K562 (cell line): Measurements from ENCODE around the gene RAE1. TPM values are rescaled to one million over a fixed set of nuclear protein-coding genes. Genes with fewer than 3 reads are reported as not detected.

Experiments
- ATAC-seq: fragments of 200-7000 bp; cut with Tn5 transposase; 3 replicates; pipeline ENCODE4 v1.9.1; 2020; ENCODE audit warnings: moderate library complexity
- BruUV-seq: library from RNA; stranded (reverse); fragments of 400-500 nt; replicated peaks from 2 replicates; lab custom pipeline; 2021; lab: Mats Ljungman, UMichigan
- CTCF ChIA-PET: fragments of 300-600 bp; formaldehyde crosslinking; extraction: SDS; loops from one replicate; lab custom pipeline; 2021; ENCODE audit warnings: low intra/inter-chr PET ratio; lab: Yijun Ruan, JAX
- POLR2A ChIA-PET: fragments of 300-600, 350-650 bp; sonication (Branson Sonifier 250); formaldehyde crosslinking; extraction: SDS; loops from one replicate; lab custom pipeline; 2021; ENCODE audit warnings: antibody characterized with exemption, inconsistent platforms; lab: Yijun Ruan, JAX
- DNase-seq, 4 experiments: peaks; one replicate each; pipeline versions ENCODE4 v3.0.0 to v3.0.0-alpha.2; 2011 to 2018; ENCODE audit warnings: low spot score in 3 of 4, mixed read lengths in 3 of 4; ENCODE audit errors: extremely low read depth in 1 of 4
- FAIRE-seq: peaks from 2 replicates; lab custom pipeline; 2011; peaks lifted over from hg19 to GRCh38; lab: Jason Lieb, UNC
- H2AFZ ChIP-seq: 2 replicates; pipeline ENCODE4 v1.6.0; 2011; ENCODE audit warnings: low read depth, low read length, control low read depth, inconsistent platforms
- H3K27ac ChIP-seq: fragments of 200-600 bp; 3 replicates; pipeline ENCODE4 v1.8.0; 2011; ENCODE audit warnings: low read depth, mild to moderate bottlenecking, control low read depth, inconsistent platforms, low read length, moderate library complexity, mixed read lengths; ENCODE audit errors: extremely low read depth
- H3K27me3 ChIP-seq, 2 experiments: fragments of 300-600 bp in 1 of 2; 2 replicates in 1 of 2; 3 replicates in 1 of 2; pipeline versions ENCODE4 v1.6.0 to v1.8.0; 2011; ENCODE audit warnings: inconsistent platforms in 2 of 2, low read length in 2 of 2, mild to moderate bottlenecking in 1 of 2, mixed read lengths in 1 of 2, moderate library complexity in 1 of 2; ENCODE audit not compliant: control insufficient read depth in 2 of 2, insufficient read depth in 2 of 2
- H3K36me3 ChIP-seq: fragments of 300-600 bp; 3 replicates; pipeline ENCODE4 v1.8.0; 2011; ENCODE audit warnings: mild to moderate bottlenecking, low read length, inconsistent platforms; ENCODE audit not compliant: control insufficient read depth, insufficient read depth
- H3K4me1 ChIP-seq, 2 experiments: fragments of 200-600 bp in 1 of 2; replicated peaks in 1 of 2; 2 replicates in 1 of 2; 3 replicates in 1 of 2; pipeline versions ENCODE4 v1.5.1 to v1.8.0; 2011; ENCODE audit warnings: inconsistent platforms in 2 of 2, low read length in 2 of 2, mild to moderate bottlenecking in 1 of 2, mixed read lengths in 1 of 2, moderate library complexity in 1 of 2; ENCODE audit not compliant: control insufficient read depth in 2 of 2, insufficient read depth in 2 of 2
- H3K4me2 ChIP-seq: 2 replicates; pipeline ENCODE4 v1.6.1; 2011; ENCODE audit warnings: low read length, control low read depth, inconsistent platforms, mixed read lengths; ENCODE audit not compliant: insufficient read depth
- H3K4me3 ChIP-seq: fragments of 200-600 bp; sonication (generic), shearing (Covaris generic); 2 replicates; pipeline ENCODE4 v1.5.1; 2016; ENCODE audit warnings: control low read depth, inconsistent platforms
- H3K79me2 ChIP-seq: fragments of 200-600 bp; 3 replicates; pipeline ENCODE4 v1.8.0; 2011; ENCODE audit warnings: low read length, inconsistent platforms; ENCODE audit not compliant: control insufficient read depth, insufficient read depth
- H3K9ac ChIP-seq, 2 experiments: 2 replicates each; pipeline versions ENCODE4 v1.6.0 to v1.6.1; 2011; ENCODE audit warnings: low read depth in 2 of 2, low read length in 2 of 2, control low read depth in 1 of 2, inconsistent platforms in 1 of 2, mild to moderate bottlenecking in 1 of 2, mixed read lengths in 1 of 2; ENCODE audit not compliant: insufficient read depth in 1 of 2
- H3K9me1 ChIP-seq: one replicate; pipeline ENCODE4 v1.6.0; 2011; ENCODE audit warnings: inconsistent platforms, mild to moderate bottlenecking, low read length, moderate library complexity; ENCODE audit not compliant: control insufficient read depth, insufficient read depth
- H3K9me3 ChIP-seq: replicated peaks from 2 replicates; pipeline ENCODE4 v1.5.1; 2011; ENCODE audit warnings: low read depth, low read length, inconsistent platforms; ENCODE audit not compliant: control insufficient read depth, insufficient read depth
- H4K20me1 ChIP-seq: replicated peaks from 2 replicates; pipeline ENCODE4 v1.6.1; 2011; ENCODE audit warnings: low read length, inconsistent platforms, mixed read lengths; ENCODE audit not compliant: control insufficient read depth, insufficient read depth
- BCOR ChIP-seq: fragments of 450-650 bp; IDR thresholded peaks from 2 replicates; pipeline ENCODE4 v1.6.1; 2016
- CEBPG ChIP-seq, 3 experiments: fragments of 200-800 bp in 1 of 3; sonication (Bioruptor generic) in 1 of 3; sonication (generic) in 1 of 3; formaldehyde crosslinking in 1 of 3; IDR thresholded peaks in 2 of 3; conservative IDR thresholded peaks in 1 of 3; 2 replicates each; pipeline versions ENCODE4 v1.6.1 to v1.8.0; 2016 to 2022; ENCODE audit warnings: missing compliant biosample characterization in 2 of 3, missing genetic modification characterization in 2 of 3, mild to moderate bottlenecking in 1 of 3, missing genetic modification reagents in 1 of 3
- DACH1 ChIP-seq: fragments of 450-650 bp; IDR thresholded peaks from 2 replicates; pipeline ENCODE4 v1.6.1; 2018; ENCODE audit not compliant: partially characterized antibody
- KDM1A ChIP-seq, 2 experiments: fragments of 450-650 bp; IDR thresholded peaks; 2 replicates each; pipeline ENCODE4 v1.6.1; 2016; ENCODE audit warnings: mild to moderate bottlenecking in 2 of 2
- RCOR1 ChIP-seq, 2 experiments: IDR thresholded peaks; 2 replicates each; pipeline ENCODE4 v1.6.1; 2012; ENCODE audit warnings: low read depth in 2 of 2, low read length in 2 of 2, borderline replicate concordance in 1 of 2, improper control_type of control experiment in 1 of 2
- ZFX ChIP-seq: sonication (generic); formaldehyde crosslinking; IDR thresholded peaks from 2 replicates; pipeline ENCODE4 v1.8.0; 2022; ENCODE audit warnings: mild to moderate bottlenecking, missing genetic modification reagents, moderate library complexity
- WGBS: fragments of 100-300 bp; shearing (Covaris generic); methylation state at CpG from one replicate; pipeline ENCODE4 v1.1.6; 2016; ENCODE audit warnings: low coverage, mixed read lengths; ENCODE audit not compliant: insufficient coverage; ENCODE audit errors: missing lambda C conversion rate; 5-methylcytosine and 5-hydroxymethylcytosine counted together
- in situ Hi-C: fragments of 300-500 bp; cut with MboI; formaldehyde crosslinking; loops from 4 replicates; pipeline ENCODE4 v1.15.0; 2018; ENCODE audit warnings: inconsistent platforms, mixed read lengths
- intact Hi-C: fragments of 100-400 bp; cut with micrococcal nuclease; formaldehyde crosslinking; loops from 2 replicates; pipeline ENCODE4 v1.14.2; 2022
- polyA plus RNA-seq, 8 experiments: library from polyadenylated mRNA; depleted of rRNA in 4 of 8; stranded (reverse) in 5 of 8; unstranded in 3 of 8; fragments of >200 nt; fragmentation: Nextera tagmentation in 2 of 8; fragmentation: Illumina TruSeq in 1 of 8; extraction: Ambion mirVana in 2 of 8; extraction: Trizol in 1 of 8; gene quantifications; 2 replicates each; pipeline versions ENCODE4 v1.2.1 to v1.2.3, GENCODE V29; 2011 to 2014; ENCODE audit warnings: inconsistent platforms in 1 of 8, missing spikeins in 1 of 8
- total RNA-seq, 7 experiments: library from RNA; depleted of rRNA in 6 of 7; stranded (reverse); fragments of >200 nt in 6 of 7; fragmentation: Illumina TruSeq in 2 of 7; extraction: Trizol in 2 of 7; gene quantifications; 2 replicates each; pipeline versions ENCODE4 v1.2.1 to v1.2.3, GENCODE V29; 2011 to 2021; ENCODE audit warnings: low replicate concordance in 1 of 7
- TF ChIP-seq, protein P1 (sequence below): IDR thresholded peaks from 2 replicates; pipeline ENCODE4 v1.6.1; 2014; ENCODE audit warnings: antibody characterized with exemption

RAE1 gene
- total and polyA plus RNA-seq, 9 of the 15 experiments (the other 6 are each of a cell fraction or from before 2014, with no cell fraction given) = 33.7 to 248 (median 77.7) TPM

DNA sequence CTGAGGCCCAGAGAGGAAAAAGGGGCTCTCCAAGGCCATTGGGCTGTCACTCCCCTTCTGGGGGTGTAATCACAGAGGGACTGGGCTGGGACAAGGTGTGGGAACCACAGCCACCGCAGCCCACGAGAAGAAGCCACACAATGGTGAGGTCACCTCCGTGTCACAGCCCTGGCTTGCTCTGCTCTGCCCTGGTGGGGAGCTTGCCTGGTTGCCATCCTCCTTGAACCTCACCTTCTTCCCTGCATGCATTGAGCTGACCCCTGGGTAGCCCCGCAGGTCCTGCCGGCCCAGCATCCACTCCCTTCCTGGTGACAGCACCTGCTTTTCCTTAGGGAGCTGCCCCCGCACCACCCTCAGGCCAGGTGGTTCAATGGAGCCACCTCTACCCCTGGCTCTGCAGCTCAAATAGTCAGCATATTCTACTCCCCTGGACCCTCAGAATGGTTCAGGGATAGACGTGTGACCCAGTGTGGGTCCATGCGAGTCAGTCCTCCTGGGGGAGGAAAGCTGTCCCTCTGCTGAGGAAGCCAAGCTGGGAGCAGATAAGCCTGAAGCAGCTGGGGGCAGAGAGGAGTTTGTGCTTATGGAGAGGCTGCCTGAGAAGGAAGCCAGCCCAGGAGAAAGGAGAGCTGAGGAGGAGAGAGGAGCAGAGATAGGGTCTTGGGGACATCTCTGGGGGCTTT is 61.4 kb downstream of the RAE1 start (continued):
- TF ChIP-seq, protein P1, sequence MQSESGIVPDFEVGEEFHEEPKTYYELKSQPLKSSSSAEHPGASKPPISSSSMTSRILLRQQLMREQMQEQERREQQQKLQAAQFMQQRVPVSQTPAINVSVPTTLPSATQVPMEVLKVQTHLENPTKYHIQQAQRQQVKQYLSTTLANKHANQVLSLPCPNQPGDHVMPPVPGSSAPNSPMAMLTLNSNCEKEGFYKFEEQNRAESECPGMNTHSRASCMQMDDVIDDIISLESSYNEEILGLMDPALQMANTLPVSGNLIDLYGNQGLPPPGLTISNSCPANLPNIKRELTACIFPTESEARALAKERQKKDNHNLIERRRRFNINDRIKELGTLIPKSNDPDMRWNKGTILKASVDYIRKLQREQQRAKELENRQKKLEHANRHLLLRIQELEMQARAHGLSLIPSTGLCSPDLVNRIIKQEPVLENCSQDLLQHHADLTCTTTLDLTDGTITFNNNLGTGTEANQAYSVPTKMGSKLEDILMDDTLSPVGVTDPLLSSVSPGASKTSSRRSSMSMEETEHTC = no peak
- no peak for TF ChIP-seq ZFX (CRISPR knock-in tag)

DNA sequence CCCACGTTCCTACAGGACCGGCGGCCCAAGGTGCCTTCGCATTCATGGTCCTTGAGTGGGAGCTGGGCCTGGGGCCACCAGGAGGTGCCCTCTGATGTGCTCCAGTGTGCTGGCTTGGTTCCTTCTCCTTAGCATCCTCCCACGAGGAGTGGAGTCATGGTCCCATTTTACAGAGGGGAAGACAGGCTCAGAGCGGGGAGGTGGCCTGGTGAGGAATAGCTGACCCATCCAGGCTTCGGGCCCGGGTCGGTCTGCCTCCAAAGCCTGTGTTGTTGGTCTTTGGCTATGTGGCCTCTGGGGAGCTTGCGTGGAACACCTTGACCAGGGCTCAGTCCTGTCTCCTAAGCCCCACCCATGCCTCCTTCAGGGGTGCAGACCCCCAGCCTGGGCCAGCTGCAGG is 62.9 kb downstream of the RAE1 start:
- Histone ChIP-seq H3K79me2 (no peaks in the 10 kb centered on the region), H3K9ac (peak overlapping the region in 1 of 2 experiments; percentile 2; a peak in 1 of 4 replicates), H3K4me1 (peaks cover 77 to 80% of the 10 kb centered on the region in 2 experiments), H2AFZ (peak overlapping the region; percentile 66; the same call in 1 of the 2 replicates), H3K27me3 (no peaks in the 10 kb centered on the region), H3K4me2 (no peak overlapping the region), H4K20me1 (peaks cover 3% of the 10 kb centered on the region; the same call in 1 of the 2 replicates), H3K9me1 (no peaks in the 10 kb centered on the region), H3K4me3 (no peak overlapping the region), H3K9me3 (no peaks in the 10 kb centered on the region), H3K27ac (no peak overlapping the region), H3K36me3 (peaks cover 10% of the 10 kb centered on the region; the same call in 2 of the 3 replicates)
- 85% methylated on average over 8 of the region's 10 CpGs for WGBS
- DNase-seq = no peak
- FAIRE-seq = no peak
- ChIA-PET POLR2A (interaction anchor here (0.6 to 3.2 kb wide), 4 partner anchors 13 to 159 kb away, joined by 3 to 20 read pairs (median 4); no protein-coding TSS in a partner anchor), CTCF (no interaction called here)
- in situ Hi-C loops = no loop called here
- no peak for ATAC-seq
- no TSS peak for BruUV-seq
- TF ChIP-seq KDM1A (IDR thresholded peaks at IDR 0.05) = peak; percentile 36 to 53; a peak in 2 of 4 replicates
- 0 out of 2 replicates have a peak, but pooled peaks have one; percentile 18 for TF ChIP-seq CEBPG (CRISPR knock-in tag; IDR thresholded peaks at IDR 0.05)
- TF ChIP-seq CEBPG (tag; conservative IDR thresholded peaks at IDR 0.05 in 1 of 2, IDR thresholded peaks at IDR 0.05 in 1 of 2) = no peak
- no peak for TF ChIP-seq DACH1
- peak; percentile 55; the same call in 1 of the 2 replicates for TF ChIP-seq BCOR
- 0 out of 4 replicates have a peak, but pooled peaks of 1 of the 2 experiments have one; percentile 18 for TF ChIP-seq RCOR1 (IDR thresholded peaks at IDR 0.05; ENCODE audit: borderline replicate concordance in 1 of 2, low read depth in 2 of 2, low read length in 2 of 2)
- intact Hi-C loops = no loop called here
